ENCODE measurements around the gene ACO1. TPM values are rescaled to one million over a fixed set of nuclear protein-coding genes. Genes with fewer than 3 reads are reported as not detected.

The ACO1 gene
- total RNA-seq, 2 experiments from 2014 or later, result 8.8 to 9.0 TPM

GRCh38 chr9:32427111-32427873 lies 42.8 kb downstream of the ACO1 start:
- H3K79me2 ChIP-seq (ENCODE audit: insufficient read depth, low read depth, low read length), result no peaks in the 10 kb centered on the region
- no peak overlapping the region for H3K27ac ChIP-seq (ENCODE audit: low read depth, low read length, poor library complexity, severe bottlenecking)
- no peaks in the 10 kb centered on the region for H3K36me3 ChIP-seq (ENCODE audit: insufficient read depth, low read length)
- H4K20me1 ChIP-seq (ENCODE audit: insufficient read depth, low read length), result no peaks in the 10 kb centered on the region
- H3K4me3 ChIP-seq (ENCODE audit: low read depth, low read length, poor library complexity, severe bottlenecking), result no peak overlapping the region
- no peak for TF ChIP-seq CTCF (conservative IDR thresholded peaks at IDR 0.05; ENCODE audit: low read length)
- no peak for TF ChIP-seq EZH2phosphoT487 (IDR thresholded peaks at IDR 0.05; ENCODE audit: borderline replicate concordance, low read depth, low read length)
- H3K9me2 ChIP-seq (ENCODE audit: insufficient read depth, low read length), result no peaks in the 10 kb centered on the region
- no peak for DNase-seq (ENCODE audit: low spot score)
- no peak overlapping the region for H3K4me2 ChIP-seq (ENCODE audit: low read length)
- BruUV-seq (replicated peaks), result no TSS peak
- no peaks in the 10 kb centered on the region for H3K4me1 ChIP-seq (ENCODE audit: insufficient read depth, low read length, poor library complexity, severe bottlenecking)
- CTCF ChIA-PET (ENCODE audit: unreplicated experiment), result no interaction called here
- POLR2A ChIA-PET, result interaction anchor here (0.9 to 1.0 kb wide), 2 partner anchors 9 to 21 kb away, joined by 3 to 5 read pairs; no protein-coding TSS in a partner anchor
- H2AFZ ChIP-seq (ENCODE audit: low read length), result no peak overlapping the region
- H3K9me3 ChIP-seq (ENCODE audit: low read length), result no peaks in the 10 kb centered on the region
- intact Hi-C loops (cut with micrococcal nuclease; ENCODE audit: unreplicated experiment), result no loop called here

GRCh38 chr9:32430720-32431119 lies 46.3 kb downstream of the ACO1 start:
- Histone ChIP-seq H3K79me2 (ENCODE audit: insufficient read depth, low read depth, low read length) (no peaks in the 10 kb centered on the region), H3K9me3 (ENCODE audit: low read length) (no peaks in the 10 kb centered on the region), H3K4me3 (ENCODE audit: low read depth, low read length, poor library complexity, severe bottlenecking) (no peak overlapping the region), H3K9me2 (ENCODE audit: insufficient read depth, low read length) (no peaks in the 10 kb centered on the region), H4K20me1 (ENCODE audit: insufficient read depth, low read length) (no peaks in the 10 kb centered on the region), H3K36me3 (ENCODE audit: insufficient read depth, low read length) (no peaks in the 10 kb centered on the region), H3K27ac (ENCODE audit: low read depth, low read length, poor library complexity, severe bottlenecking) (no peak overlapping the region), H3K4me1 (ENCODE audit: insufficient read depth, low read length, poor library complexity, severe bottlenecking) (no peaks in the 10 kb centered on the region), H3K4me2 (ENCODE audit: low read length) (no peak overlapping the region), H2AFZ (ENCODE audit: low read length) (no peak overlapping the region)
- no TSS peak for BruUV-seq (replicated peaks)
- intact Hi-C loops (cut with micrococcal nuclease; ENCODE audit: unreplicated experiment), result no loop called here
- CTCF ChIA-PET (ENCODE audit: unreplicated experiment), result no interaction called here
- POLR2A ChIA-PET, result no interaction called here
- no peak for DNase-seq (ENCODE audit: low spot score)
- TF ChIP-seq CTCF (conservative IDR thresholded peaks at IDR 0.05; ENCODE audit: low read length) (no peak), EZH2phosphoT487 (IDR thresholded peaks at IDR 0.05; ENCODE audit: borderline replicate concordance, low read depth, low read length) (no peak)

DNA sequence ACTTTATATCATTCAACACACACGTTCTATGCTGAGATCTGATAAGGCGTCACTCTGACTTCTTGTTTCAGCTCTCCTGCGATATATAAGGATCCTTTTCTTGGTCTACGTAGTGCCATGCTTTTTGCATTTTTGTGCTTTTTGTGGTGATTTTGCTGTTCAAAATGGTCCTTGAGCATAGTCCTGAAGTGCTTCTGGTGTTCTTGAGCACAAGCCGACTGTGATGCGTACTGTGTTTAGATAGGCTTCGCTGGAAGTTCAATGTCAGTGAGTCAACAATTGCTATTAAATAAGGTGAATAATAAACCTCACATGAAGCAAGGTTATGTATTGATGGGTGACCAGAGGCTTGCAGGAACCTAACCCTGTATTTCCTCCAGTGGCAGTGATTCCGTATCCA lies 46.8 kb downstream of the ACO1 start:
- Histone ChIP-seq H4K20me1 (ENCODE audit: insufficient read depth, low read length) (no peaks in the 10 kb centered on the region), H3K4me2 (ENCODE audit: low read length) (no peak overlapping the region), H3K36me3 (ENCODE audit: insufficient read depth, low read length) (no peaks in the 10 kb centered on the region), H3K9me3 (ENCODE audit: low read length) (no peaks in the 10 kb centered on the region), H3K4me1 (ENCODE audit: insufficient read depth, low read length, poor library complexity, severe bottlenecking) (no peaks in the 10 kb centered on the region), H3K4me3 (ENCODE audit: low read depth, low read length, poor library complexity, severe bottlenecking) (no peak overlapping the region), H3K27ac (ENCODE audit: low read depth, low read length, poor library complexity, severe bottlenecking) (no peak overlapping the region), H3K79me2 (ENCODE audit: insufficient read depth, low read depth, low read length) (no peaks in the 10 kb centered on the region), H3K9me2 (ENCODE audit: insufficient read depth, low read length) (no peaks in the 10 kb centered on the region), H2AFZ (ENCODE audit: low read length) (no peak overlapping the region)
- BruUV-seq (replicated peaks), result no TSS peak
- ChIA-PET CTCF (ENCODE audit: unreplicated experiment) (no interaction called here), POLR2A (no interaction called here)
- DNase-seq (ENCODE audit: low spot score), result no peak
- intact Hi-C loops (cut with micrococcal nuclease; ENCODE audit: unreplicated experiment), result no loop called here
- TF ChIP-seq EZH2phosphoT487 (IDR thresholded peaks at IDR 0.05; ENCODE audit: borderline replicate concordance, low read depth, low read length) (no peak), CTCF (conservative IDR thresholded peaks at IDR 0.05; ENCODE audit: low read length) (no peak)
